NB4 (cell line): Measurements from ENCODE around the gene APOF.
"Not testable (repeated sequence)": the region's sequence is repeated elsewhere in the genome, so short reads cannot be mapped to it uniquely, and the experiment has no call there.

Experiments
- CTCF ChIP-seq: IDR thresholded peaks from one replicate; pipeline ENCODE4 v1.5.1; 2012; ENCODE audit warnings: low read depth, low read length
- MAX ChIP-seq: IDR thresholded peaks from 2 replicates; pipeline ENCODE4 v1.6.1; 2011; ENCODE audit warnings: low read depth, low read length
- MYC ChIP-seq: IDR thresholded peaks from 2 replicates; pipeline ENCODE4 v1.6.1; 2011; ENCODE audit warnings: low read depth, low read length
- POLR2A ChIP-seq: IDR thresholded peaks from 2 replicates; pipeline ENCODE4 v1.6.1; 2011; ENCODE audit warnings: mild to moderate bottlenecking; ENCODE audit not compliant: insufficient read length; ENCODE audit errors: extremely low read depth

GRCh38 chr12:56335527-56335926 is 27.1 kb downstream of the APOF start:
- TF ChIP-seq CTCF, POLR2A, MAX, MYC: not testable (repeated sequence)
